HEK293 (cell line): ENCODE measurements around the gene TOMM6.

Experiments used
- CTCF ChIA-PET: fragments of 350-600 bp; formaldehyde crosslinking; extraction: SDS; loops from one replicate; lab custom pipeline; 2021; ENCODE audit warnings: antibody characterized with exemption; lab: Yijun Ruan, JAX
- POLR2A ChIA-PET: fragments of 300-600 bp; formaldehyde crosslinking; extraction: SDS; loops from one replicate; lab custom pipeline; 2020; ENCODE audit warnings: antibody characterized with exemption, inconsistent platforms; lab: Yijun Ruan, JAX
- H3K27ac ChIP-seq: fragments of 200-500 bp; sonication (Bioruptor generic); 2 replicates; pipeline ENCODE4 v1.5.1; 2014; ENCODE audit warnings: low read depth, low read length, control low read depth, inconsistent platforms; ENCODE audit errors: extremely low read depth
- H3K36me3 ChIP-seq, 2 experiments: fragments of 200-500 bp in 1 of 2; sonication (Bioruptor generic) in 1 of 2; 1 replicate in 1 of 2; 2 replicates in 1 of 2; pipeline ENCODE4 v1.5.1; 2014 to 2017; ENCODE audit warnings: inconsistent platforms in 2 of 2, low read length in 2 of 2; ENCODE audit not compliant: control insufficient read depth in 2 of 2, insufficient read depth in 1 of 2
- H3K4me1 ChIP-seq: fragments of 200-500 bp; sonication (Bioruptor generic); 2 replicates; pipeline ENCODE4 v1.5.1; 2014; ENCODE audit warnings: mild to moderate bottlenecking, low read length, inconsistent platforms; ENCODE audit not compliant: control insufficient read depth, insufficient read depth
- H3K4me3 ChIP-seq: 2 replicates; pipeline ENCODE4 v1.5.1; 2011; ENCODE audit warnings: low read depth, mild to moderate bottlenecking, control low read depth, low read length, moderate library complexity
- H3K9me3 ChIP-seq: fragments of 200-500 bp; sonication (Bioruptor generic); 2 replicates; pipeline ENCODE4 v1.5.1; 2014; ENCODE audit warnings: low read depth, low read length, inconsistent platforms; ENCODE audit not compliant: control insufficient read depth, insufficient read depth
- KLF17 ChIP-seq: fragments of 450-650 bp; formaldehyde crosslinking; IDR thresholded peaks from 2 replicates; pipeline ENCODE4 v1.5.1; 2016; ENCODE audit warnings: missing biosample characterization, missing genetic modification characterization
- KLF8 ChIP-seq: fragments of 450-650 bp; formaldehyde crosslinking; IDR thresholded peaks from 2 replicates; pipeline ENCODE4 v1.5.1; 2016; ENCODE audit warnings: missing biosample characterization, missing genetic modification characterization
- MZF1 ChIP-seq: fragments of 450-650 bp; formaldehyde crosslinking; IDR thresholded peaks from 2 replicates; pipeline ENCODE4 v1.5.1; 2017; ENCODE audit warnings: missing biosample characterization, missing genetic modification characterization, borderline replicate concordance
- SCRT2 ChIP-seq: fragments of 450-650 bp; formaldehyde crosslinking; IDR thresholded peaks from 2 replicates; pipeline ENCODE4 v1.5.1; 2016; ENCODE audit warnings: missing biosample characterization, missing genetic modification characterization
- TSHZ1 ChIP-seq: fragments of 450-650 bp; formaldehyde crosslinking; IDR thresholded peaks from 2 replicates; pipeline ENCODE4 v1.5.1; 2016; ENCODE audit warnings: missing biosample characterization, missing genetic modification characterization, borderline replicate concordance
- ZBTB20 ChIP-seq: fragments of 450-650 bp; formaldehyde crosslinking; IDR thresholded peaks from 2 replicates; pipeline ENCODE4 v1.5.1; 2016; ENCODE audit warnings: missing biosample characterization, missing genetic modification characterization
- ZIC2 ChIP-seq: fragments of 450-650 bp; formaldehyde crosslinking; IDR thresholded peaks from 2 replicates; pipeline ENCODE4 v1.5.1; 2016; ENCODE audit warnings: missing biosample characterization, missing genetic modification characterization
- ZNF140 ChIP-seq: fragments of 450-650 bp; formaldehyde crosslinking; IDR thresholded peaks from 2 replicates; pipeline ENCODE4 v1.5.1; 2016; ENCODE audit warnings: missing biosample characterization, missing genetic modification characterization
- ZNF2 ChIP-seq: fragments of 450-650 bp; formaldehyde crosslinking; IDR thresholded peaks from 2 replicates; pipeline ENCODE4 v1.5.1; 2016; ENCODE audit warnings: missing biosample characterization, missing genetic modification characterization
- ZNF26 ChIP-seq: fragments of 450-650 bp; formaldehyde crosslinking; IDR thresholded peaks from 2 replicates; pipeline ENCODE4 v1.5.1; 2016; ENCODE audit warnings: missing biosample characterization, missing genetic modification characterization
- ZNF274 ChIP-seq, 2 experiments: fragments of 200-500 bp in 1 of 2; fragments of 450-650 bp in 1 of 2; sonication (Bioruptor generic) in 1 of 2; formaldehyde crosslinking in 1 of 2; IDR thresholded peaks; 2 replicates each; pipeline versions ENCODE4 v1.5.1 to v1.6.1; 2014 to 2016; ENCODE audit warnings: borderline replicate concordance in 1 of 2, inconsistent platforms in 1 of 2, low read length in 1 of 2, missing biosample characterization in 1 of 2, missing genetic modification characterization in 1 of 2
- ZNF324 ChIP-seq: fragments of 450-650 bp; formaldehyde crosslinking; IDR thresholded peaks from 2 replicates; pipeline ENCODE4 v1.5.1; 2016; ENCODE audit warnings: missing biosample characterization, missing genetic modification characterization
- ZNF530 ChIP-seq: fragments of 450-650 bp; formaldehyde crosslinking; IDR thresholded peaks from 2 replicates; pipeline ENCODE4 v1.5.1; 2016; ENCODE audit warnings: low read depth, missing biosample characterization, missing genetic modification characterization
- ZNF596 ChIP-seq: fragments of 450-650 bp; IDR thresholded peaks from 2 replicates; pipeline ENCODE4 v1.5.0; 2018; ENCODE audit warnings: missing biosample characterization, mild to moderate bottlenecking, missing genetic modification characterization, moderate library complexity
- ZNF654 ChIP-seq: fragments of 450-650 bp; formaldehyde crosslinking; IDR thresholded peaks from 2 replicates; pipeline ENCODE4 v1.5.1; 2016; ENCODE audit warnings: low read depth, missing biosample characterization, missing genetic modification characterization
- ZNF707 ChIP-seq: fragments of 450-650 bp; formaldehyde crosslinking; IDR thresholded peaks from 2 replicates; pipeline ENCODE4 v1.5.1; 2016; ENCODE audit warnings: missing biosample characterization, missing genetic modification characterization
- ZNF747 ChIP-seq: fragments of 450-650 bp; formaldehyde crosslinking; IDR thresholded peaks from 2 replicates; pipeline ENCODE4 v1.5.1; 2016; ENCODE audit warnings: missing biosample characterization, missing genetic modification characterization
- ZSCAN4 ChIP-seq: fragments of 450-650 bp; formaldehyde crosslinking; IDR thresholded peaks from 2 replicates; pipeline ENCODE4 v1.5.1; 2017; ENCODE audit warnings: missing biosample characterization, missing genetic modification characterization
- TF ChIP-seq, protein P1 (sequence below): fragments of 450-650 bp; formaldehyde crosslinking; IDR thresholded peaks from 2 replicates; pipeline ENCODE4 v1.5.1; 2016; ENCODE audit warnings: missing biosample characterization, missing genetic modification characterization, low read depth
- TF ChIP-seq, protein P2 (sequence below): fragments of 450-650 bp; formaldehyde crosslinking; IDR thresholded peaks from 2 replicates; pipeline ENCODE4 v1.5.1; 2016; ENCODE audit warnings: missing biosample characterization, missing genetic modification characterization, low read depth

Gene TOMM6

DNA sequence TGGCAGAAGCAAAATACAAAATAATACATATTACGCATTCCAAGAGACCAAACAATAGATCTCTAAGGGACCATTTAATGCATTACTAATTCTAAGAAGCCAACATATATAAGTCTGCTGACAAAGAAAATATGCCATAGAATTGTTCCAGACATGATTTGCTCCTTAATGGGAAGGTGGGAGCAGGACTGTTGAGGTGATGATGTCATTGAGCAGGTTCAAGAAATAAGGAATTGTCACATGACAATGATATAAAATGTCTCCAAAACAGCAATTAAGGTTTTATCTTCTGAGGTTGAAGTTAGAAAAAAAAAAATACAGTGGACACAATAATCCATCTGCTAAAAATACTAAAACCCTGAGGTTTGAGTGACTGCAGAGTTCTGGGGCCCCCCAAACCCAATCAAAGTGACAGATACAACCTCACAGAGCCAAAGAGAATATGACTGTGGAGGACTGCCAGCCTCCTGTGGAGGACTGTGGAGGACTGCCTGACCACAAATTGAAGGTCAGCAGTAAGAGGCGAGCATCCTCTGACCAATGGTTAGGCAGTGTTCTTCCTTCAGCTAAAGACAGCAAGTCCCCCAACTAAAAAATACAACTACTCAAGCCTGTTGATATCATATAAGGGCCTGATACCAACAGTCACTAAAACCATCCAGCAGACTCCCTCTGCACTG, 39.0 kb downstream of the TOMM6 start:
- ChIA-PET CTCF (no interaction called here), POLR2A (no interaction called here)
- TF ChIP-seq ZNF274 (IDR thresholded peaks at IDR 0.05; ENCODE audit: low read length) (no peak), ZNF274 (tag by site-specific recombination; IDR thresholded peaks at IDR 0.05; ENCODE audit: borderline replicate concordance) (no peak), ZBTB20 (tag by site-specific recombination) (0 out of 2 replicates have a peak, but pooled peaks have one; percentile 53), SCRT2 (tag by site-specific recombination) (0 out of 2 replicates have a peak, but pooled peaks have one; percentile 26), ZNF26 (tag by site-specific recombination) (no peak)
- TF ChIP-seq, protein P1, sequence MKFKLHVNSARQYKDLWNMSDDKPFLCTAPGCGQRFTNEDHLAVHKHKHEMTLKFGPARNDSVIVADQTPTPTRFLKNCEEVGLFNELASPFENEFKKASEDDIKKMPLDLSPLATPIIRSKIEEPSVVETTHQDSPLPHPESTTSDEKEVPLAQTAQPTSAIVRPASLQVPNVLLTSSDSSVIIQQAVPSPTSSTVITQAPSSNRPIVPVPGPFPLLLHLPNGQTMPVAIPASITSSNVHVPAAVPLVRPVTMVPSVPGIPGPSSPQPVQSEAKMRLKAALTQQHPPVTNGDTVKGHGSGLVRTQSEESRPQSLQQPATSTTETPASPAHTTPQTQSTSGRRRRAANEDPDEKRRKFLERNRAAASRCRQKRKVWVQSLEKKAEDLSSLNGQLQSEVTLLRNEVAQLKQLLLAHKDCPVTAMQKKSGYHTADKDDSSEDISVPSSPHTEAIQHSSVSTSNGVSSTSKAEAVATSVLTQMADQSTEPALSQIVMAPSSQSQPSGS = peak; percentile 66; the same call in 1 of the 2 replicates
- H3K4me3 ChIP-seq = no peak overlapping the region
- H3K36me3 ChIP-seq = no peaks in the 10 kb centered on the region; a peak in 1 of 3 replicates
- H3K9me3 ChIP-seq = no peaks in the 10 kb centered on the region
- H3K27ac ChIP-seq = no peak overlapping the region
- H3K4me1 ChIP-seq = peaks cover 2% of the 10 kb centered on the region; the same call in 1 of the 2 replicates

DNA sequence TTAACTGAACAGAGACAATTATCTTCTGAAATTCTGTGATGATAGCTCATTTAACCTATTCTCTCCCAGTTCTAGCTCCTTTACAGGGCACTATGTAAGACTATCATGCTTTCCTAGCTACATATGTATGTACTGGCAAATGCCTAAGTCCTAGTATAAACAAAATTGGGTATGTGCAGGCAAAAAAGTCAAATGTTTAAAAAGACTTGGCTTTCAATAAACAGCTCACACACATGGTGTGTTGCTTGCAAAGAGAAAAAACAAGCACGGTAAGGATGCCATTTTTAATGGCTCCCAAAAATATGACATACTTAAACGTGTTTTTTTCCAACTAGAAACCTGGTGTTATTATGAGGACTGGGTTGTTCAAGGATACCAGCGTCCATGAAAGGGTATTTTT, 44.8 kb downstream of the TOMM6 start:
- Histone ChIP-seq H3K27ac (no peak overlapping the region), H3K4me1 (no peaks in the 10 kb centered on the region), H3K9me3 (no peaks in the 10 kb centered on the region), H3K36me3 (no peaks in the 10 kb centered on the region; a peak in 1 of 3 replicates), H3K4me3 (no peak overlapping the region)
- POLR2A ChIA-PET = no interaction called here
- CTCF ChIA-PET = interaction anchor here (0.7 to 2.3 kb wide), 5 partner anchors 9 to 1032 kb away, joined by 3 to 13 read pairs (median 3); no protein-coding TSS in a partner anchor
- TF ChIP-seq KLF17 (tag by site-specific recombination) (no peak), ZNF2 (tag by site-specific recombination) (no peak), ZSCAN4 (tag by site-specific recombination) (no peak), ZNF707 (no peak), ZNF596 (tag by site-specific recombination) (no peak), ZNF324 (tag by site-specific recombination) (no peak), MZF1 (tag by site-specific recombination) (no peak), ZIC2 (tag by site-specific recombination) (no peak), ZNF654 (tag by site-specific recombination) (no peak), TSHZ1 (tag by site-specific recombination) (no peak), ZNF747 (tag by site-specific recombination) (no peak), ZNF140 (tag by site-specific recombination) (no peak), ZNF530 (tag by site-specific recombination) (no peak), KLF8 (tag by site-specific recombination) (no peak)
- TF ChIP-seq, protein P2, sequence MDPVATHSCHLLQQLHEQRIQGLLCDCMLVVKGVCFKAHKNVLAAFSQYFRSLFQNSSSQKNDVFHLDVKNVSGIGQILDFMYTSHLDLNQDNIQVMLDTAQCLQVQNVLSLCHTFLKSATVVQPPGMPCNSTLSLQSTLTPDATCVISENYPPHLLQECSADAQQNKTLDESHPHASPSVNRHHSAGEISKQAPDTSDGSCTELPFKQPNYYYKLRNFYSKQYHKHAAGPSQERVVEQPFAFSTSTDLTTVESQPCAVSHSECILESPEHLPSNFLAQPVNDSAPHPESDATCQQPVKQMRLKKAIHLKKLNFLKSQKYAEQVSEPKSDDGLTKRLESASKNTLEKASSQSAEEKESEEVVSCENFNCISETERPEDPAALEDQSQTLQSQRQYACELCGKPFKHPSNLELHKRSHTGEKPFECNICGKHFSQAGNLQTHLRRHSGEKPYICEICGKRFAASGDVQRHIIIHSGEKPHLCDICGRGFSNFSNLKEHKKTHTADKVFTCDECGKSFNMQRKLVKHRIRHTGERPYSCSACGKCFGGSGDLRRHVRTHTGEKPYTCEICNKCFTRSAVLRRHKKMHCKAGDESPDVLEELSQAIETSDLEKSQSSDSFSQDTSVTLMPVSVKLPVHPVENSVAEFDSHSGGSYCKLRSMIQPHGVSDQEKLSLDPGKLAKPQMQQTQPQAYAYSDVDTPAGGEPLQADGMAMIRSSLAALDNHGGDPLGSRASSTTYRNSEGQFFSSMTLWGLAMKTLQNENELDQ = no peak
- TF ChIP-seq, protein P1 = no peak
